HG03139 (cell line): ENCODE data around the gene LMAN1L.

ENCODE experiments used
- ATAC-seq: cut with Tn5 transposase; IDR thresholded peaks from one replicate; pipeline ENCODE4 v1.9.1; 2021; ENCODE audit not compliant: unreplicated experiment

Gene LMAN1L

GRCh38 chr15:74793135-74794028 lies 19.3 kb upstream of the LMAN1L start:
- no peak for ATAC-seq

GRCh38 chr15:74794248-74794969 lies 18.2 kb upstream of the LMAN1L start:
- no peak for ATAC-seq

GRCh38 chr15:74794970-74795349 lies 17.7 kb upstream of the LMAN1L start:
- ATAC-seq: no peak

GRCh38 chr15:74795966-74796625 lies 16.5 kb upstream of the LMAN1L start:
- no peak for ATAC-seq

- no peak for ATAC-seq
These were observed 14.0 kb upstream of the LMAN1L start for GRCh38 chr15:74798388-74799254.

- no peak for ATAC-seq
These were observed 13.3 kb upstream of the LMAN1L start for GRCh38 chr15:74799255-74799855.

- no peak for ATAC-seq
These were observed 12.6 kb upstream of the LMAN1L start for GRCh38 chr15:74799856-74800558.

GRCh38 chr15:74800559-74801094 lies 12.0 kb upstream of the LMAN1L start:
- ATAC-seq: no peak

- no peak for ATAC-seq
These were observed 11.2 kb upstream of the LMAN1L start for GRCh38 chr15:74801311-74801997.

GRCh38 chr15:74802290-74802689 lies 10.3 kb upstream of the LMAN1L start:
- ATAC-seq: no peak

GRCh38 chr15:74802862-74803447 lies 9.7 kb upstream of the LMAN1L start:
- ATAC-seq: no peak

- no peak for ATAC-seq
These were observed 7.7 kb upstream of the LMAN1L start for GRCh38 chr15:74804935-74805334.

GRCh38 chr15:74807282-74807681 lies 5.4 kb upstream of the LMAN1L start:
- ATAC-seq: no peak

- ATAC-seq: no peak
These were observed 4.4 kb upstream of the LMAN1L start for GRCh38 chr15:74808078-74808839.

- ATAC-seq: no peak
These were observed 3.8 kb upstream of the LMAN1L start for GRCh38 chr15:74808840-74809229.

GRCh38 chr15:74809242-74809641 lies 3.4 kb upstream of the LMAN1L start:
- ATAC-seq: no peak

- ATAC-seq: no peak
These were observed 2.7 kb upstream of the LMAN1L start for GRCh38 chr15:74809956-74810355.
